ENCODE measurements around the gene PBOV1.

The PBOV1 gene

GRCh38 chr6:138204792-138205384 lies 13.4 kb downstream of the PBOV1 start:
- Histone ChIP-seq H3K36me3 (no peaks in the 10 kb centered on the region), H3K4me3 (ENCODE audit: low read depth, low read length) (no peak overlapping the region), H3K27ac (no peak overlapping the region), H3K9me3 (ENCODE audit: severe bottlenecking) (no peaks in the 10 kb centered on the region), H3K27me3 (ENCODE audit: insufficient read depth, low read depth, severe bottlenecking) (no peaks in the 10 kb centered on the region)
- DNase-seq: no peak
- no peak for TF ChIP-seq CTCF (IDR thresholded peaks at IDR 0.05; ENCODE audit: low read depth, low read length)

DNA sequence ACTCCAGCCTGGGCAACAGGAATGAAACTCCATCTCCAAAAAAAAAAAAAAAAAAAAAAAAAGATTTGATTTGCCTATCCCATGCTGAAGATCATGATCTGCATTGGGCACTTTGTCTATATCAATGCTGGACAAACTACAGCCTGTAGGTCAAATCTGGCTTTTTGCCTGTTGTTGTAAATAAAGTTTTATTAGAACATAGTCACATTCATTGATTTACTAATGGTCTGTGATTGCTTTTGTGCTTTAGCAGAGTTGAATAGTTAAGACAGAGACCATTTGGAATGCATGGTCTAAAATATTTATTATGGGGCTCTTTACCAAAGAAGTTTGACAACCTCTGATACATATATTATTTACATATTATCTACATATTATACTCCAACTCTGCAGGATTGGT lies 14.0 kb downstream of the PBOV1 start:
- Histone ChIP-seq H3K36me3 (no peaks in the 10 kb centered on the region), H3K4me3 (ENCODE audit: low read depth, low read length) (no peak overlapping the region), H3K9me3 (ENCODE audit: severe bottlenecking) (no peaks in the 10 kb centered on the region), H3K27me3 (ENCODE audit: insufficient read depth, low read depth, severe bottlenecking) (no peaks in the 10 kb centered on the region), H3K27ac (no peak overlapping the region)
- no peak for DNase-seq
- no peak for TF ChIP-seq CTCF (IDR thresholded peaks at IDR 0.05; ENCODE audit: low read depth, low read length)

DNA sequence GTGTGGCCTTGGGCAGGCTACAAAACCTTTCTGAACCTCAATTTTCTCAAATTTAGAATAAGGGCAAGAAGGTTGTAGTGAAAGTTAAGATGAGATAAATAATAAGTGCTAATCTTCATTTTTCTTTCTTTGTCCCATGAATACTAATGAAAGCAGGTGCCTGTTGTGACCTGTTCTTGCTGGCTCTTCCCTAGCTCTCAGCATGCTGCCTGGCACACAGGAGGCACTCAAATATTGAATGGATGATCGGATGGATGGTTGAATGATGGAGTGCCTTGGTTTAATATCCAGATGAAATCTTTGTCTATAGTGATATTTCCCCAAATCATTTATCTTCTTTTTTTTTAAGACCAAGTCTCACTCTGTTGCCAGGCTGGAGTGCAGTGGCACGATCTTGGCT lies 15.0 kb downstream of the PBOV1 start:
- H3K36me3 ChIP-seq: no peaks in the 10 kb centered on the region
- no peak overlapping the region for H3K27ac ChIP-seq
- H3K9me3 ChIP-seq (ENCODE audit: severe bottlenecking): no peaks in the 10 kb centered on the region
- no peak for DNase-seq
- H3K27me3 ChIP-seq (ENCODE audit: insufficient read depth, low read depth, severe bottlenecking): no peaks in the 10 kb centered on the region
- H3K4me3 ChIP-seq (ENCODE audit: low read depth, low read length): no peak overlapping the region
- no peak for TF ChIP-seq CTCF (IDR thresholded peaks at IDR 0.05; ENCODE audit: low read depth, low read length)

- no peak for TF ChIP-seq CTCF (IDR thresholded peaks at IDR 0.05; ENCODE audit: low read depth, low read length)
- DNase-seq: no peak
- no peaks in the 10 kb centered on the region for H3K27me3 ChIP-seq (ENCODE audit: insufficient read depth, low read depth, severe bottlenecking)
- no peak overlapping the region for H3K4me3 ChIP-seq (ENCODE audit: low read depth, low read length)
- H3K9me3 ChIP-seq (ENCODE audit: severe bottlenecking): no peaks in the 10 kb centered on the region
- H3K27ac ChIP-seq: no peak overlapping the region
- H3K36me3 ChIP-seq: no peaks in the 10 kb centered on the region
Measured at GRCh38 chr6:138201836-138202235, 16.5 kb downstream of the PBOV1 start.

GRCh38 chr6:138198430-138199091 lies 19.7 kb downstream of the PBOV1 start:
- no peak for TF ChIP-seq CTCF (IDR thresholded peaks at IDR 0.05; ENCODE audit: low read depth, low read length)
- H3K4me3 ChIP-seq (ENCODE audit: low read depth, low read length): no peak overlapping the region
- H3K27ac ChIP-seq: no peak overlapping the region
- no peak for DNase-seq
- no peaks in the 10 kb centered on the region for H3K36me3 ChIP-seq
- H3K27me3 ChIP-seq (ENCODE audit: insufficient read depth, low read depth, severe bottlenecking): no peaks in the 10 kb centered on the region
- no peaks in the 10 kb centered on the region for H3K9me3 ChIP-seq (ENCODE audit: severe bottlenecking)

GRCh38 chr6:138197570-138197969 lies 20.7 kb downstream of the PBOV1 start:
- Histone ChIP-seq H3K27ac (no peak overlapping the region), H3K36me3 (no peaks in the 10 kb centered on the region), H3K4me3 (ENCODE audit: low read depth, low read length) (no peak overlapping the region), H3K27me3 (ENCODE audit: insufficient read depth, low read depth, severe bottlenecking) (no peaks in the 10 kb centered on the region), H3K9me3 (ENCODE audit: severe bottlenecking) (no peaks in the 10 kb centered on the region)
- no peak for TF ChIP-seq CTCF (IDR thresholded peaks at IDR 0.05; ENCODE audit: low read depth, low read length)
- no peak for DNase-seq

Data from WERI-Rb-1 (cell line).